Naive thymus-derived CD8-positive, alpha-beta T cell (primary cell): ENCODE results near the gene CFI. TPM values are rescaled to one million over a fixed set of nuclear protein-coding genes. Genes with fewer than 3 reads are reported as not detected.
A peak's percentile ranks its signal among the peaks of the same experiment; 100 is the strongest.

Experiments
- ATAC-seq, 2 donors: fragments of 150-1000 bp; cut with Tn5 transposase in 1 of 2; sonication (Bioruptor Pico), chemical (Tn5 transposase) in 1 of 2; 1 replicate in 1 of 2; 2 replicates in 1 of 2; pipeline ENCODE4 v1.10.0; 2021; ENCODE audit warnings: mild to moderate bottlenecking in 2 of 2, moderate library complexity in 2 of 2
- POLR2A ChIA-PET: fragments of 350-600 bp; sonication (Branson Sonifier 250); formaldehyde crosslinking; loops from one replicate; lab custom pipeline; 2021; ENCODE audit warnings: antibody characterized with exemption; lab: Charles Lee
- DNase-seq, 10 donors: peaks; one replicate each; pipeline versions ENCODE4 v3.0.0 to v3.0.0-alpha.2; 2020 to 2022
- H3K27ac Mint-ChIP-seq, 10 donors: one replicate each; pipeline ENCODE4 v1.8.0; 2020 to 2022; ENCODE audit warnings: mild to moderate bottlenecking in 10 of 10, mixed read lengths in 10 of 10, moderate library complexity in 4 of 10, inconsistent platforms in 1 of 10
- H3K27me3 Mint-ChIP-seq, 5 donors: one replicate each; pipeline ENCODE4 v1.8.0; 2021 to 2022; ENCODE audit warnings: mixed read lengths in 5 of 5
- H3K36me3 Mint-ChIP-seq, 3 donors: one replicate each; pipeline ENCODE4 v1.8.0; 2020 to 2022; ENCODE audit warnings: mixed read lengths in 3 of 3, mild to moderate bottlenecking in 2 of 3, inconsistent platforms in 1 of 3
- H3K4me1 Mint-ChIP-seq, 4 donors: one replicate each; pipeline ENCODE4 v1.8.0; 2021 to 2022; ENCODE audit warnings: mixed read lengths in 4 of 4
- H3K4me3 Mint-ChIP-seq, 10 donors: one replicate each; pipeline ENCODE4 v1.8.0; 2020 to 2022; ENCODE audit warnings: mild to moderate bottlenecking in 10 of 10, mixed read lengths in 10 of 10, moderate library complexity in 6 of 10, inconsistent platforms in 1 of 10
- H3K9me3 Mint-ChIP-seq, 9 donors: one replicate each; pipeline ENCODE4 v1.8.0; 2020 to 2022; ENCODE audit warnings: mixed read lengths in 9 of 9, mild to moderate bottlenecking in 3 of 9, inconsistent platforms in 1 of 9, moderate library complexity in 1 of 9
- polyA plus RNA-seq, 3 donors: library from polyadenylated mRNA; unstranded; fragments of 300-500 nt; fragmentation: Illumina TruSeq; gene quantifications; one replicate each; pipeline ENCODE4 v1.2.3, GENCODE V29; 2021
- total RNA-seq, 8 experiments: library from RNA in 2 of 8; stranded (reverse) in 2 of 8; gene quantifications; one replicate each; pipeline ENCODE4 v1.2.3 and lab custom pipeline; 2021 to 2026

Gene CFI
- not detected for total RNA-seq
- polyA plus RNA-seq = not detected
- 0 reads per million in 6 experiments for total RNA-seq (lab: John Stamatoyannopoulos, UW)

GRCh38 chr4:109801895-109802319 is at the start of gene CFI:
Gene CFI, minus strand, starts transcription at chr4:109801999. Its CDS starts 28 bp downstream, at chr4:109801971.
- POLR2A ChIA-PET = no interaction called here
- Mint-ChIP-seq H3K36me3 (no peaks in the 10 kb centered on the region), H3K4me1 (no peaks in the 10 kb centered on the region), H3K4me3 (no peak within 1 kb of the TSS), H3K27me3 (peaks cover 0 to 21% (median 6%) of the 10 kb centered on the region in 5 donors), H3K9me3 (peaks cover 0 to 7% (median 3%) of the 10 kb centered on the region in 9 donors), H3K27ac (no peak within 1 kb of the TSS)
- ATAC-seq (no peak), DNase-seq (no peak)

GRCh38 chr4:109850601-109851000 is 48.8 kb upstream of the CFI start:
- H3K27ac Mint-ChIP-seq = peak overlapping the region in 2 of 10 donors; percentile 43 to 82
- POLR2A ChIA-PET = no interaction called here
- ATAC-seq (no peak), DNase-seq (no peak)
- no peak overlapping the region for H3K4me3 Mint-ChIP-seq
- no peaks in the 10 kb centered on the region for H3K9me3 Mint-ChIP-seq
- H3K27me3 Mint-ChIP-seq = no peaks in the 10 kb centered on the region
- H3K4me1 Mint-ChIP-seq = peaks cover 0 to 7% (median 0%) of the 10 kb centered on the region in 4 donors
- H3K36me3 Mint-ChIP-seq = peaks cover 2 to 10% (median 7%) of the 10 kb centered on the region in 3 donors

GRCh38 chr4:109848501-109848900 is 46.7 kb upstream of the CFI start:
- H3K4me3 Mint-ChIP-seq = no peak overlapping the region
- H3K27me3 Mint-ChIP-seq = no peaks in the 10 kb centered on the region
- H3K27ac Mint-ChIP-seq = no peak overlapping the region
- POLR2A ChIA-PET = no interaction called here
- peaks cover 0 to 5% (median 0%) of the 10 kb centered on the region in 4 donors for H3K4me1 Mint-ChIP-seq
- H3K36me3 Mint-ChIP-seq = peaks cover 0 to 9% (median 0%) of the 10 kb centered on the region in 3 donors
- H3K9me3 Mint-ChIP-seq = no peaks in the 10 kb centered on the region
- ATAC-seq (no peak), DNase-seq (no peak)

- no peak within 1 kb of the TSS for H3K27ac Mint-ChIP-seq
- DNase-seq (no peak), ATAC-seq (no peak)
- no peaks in the 10 kb centered on the region for H3K9me3 Mint-ChIP-seq
- no peaks in the 10 kb centered on the region for H3K27me3 Mint-ChIP-seq
- H3K36me3 Mint-ChIP-seq = peaks cover 0 to 4% (median 0%) of the 10 kb centered on the region in 3 donors
- H3K4me1 Mint-ChIP-seq = peaks cover 0 to 2% (median 0%) of the 10 kb centered on the region in 4 donors
- POLR2A ChIA-PET = no interaction called here
- no peak within 1 kb of the TSS for H3K4me3 Mint-ChIP-seq
These were observed 46.2 kb upstream of the CFI start, which contains the start of gene LRIT3 for GRCh38 chr4:109847896-109848442. Gene LRIT3, plus strand, starts transcription at chr4:109848107. Its CDS starts 95 bp downstream, at chr4:109848202.

GRCh38 chr4:109846395-109847098 is 44.7 kb upstream of the CFI start:
- Mint-ChIP-seq H3K9me3 (no peaks in the 10 kb centered on the region), H3K27ac (no peak overlapping the region), H3K36me3 (peaks cover 0 to 8% (median 0%) of the 10 kb centered on the region in 3 donors), H3K4me3 (no peak overlapping the region), H3K4me1 (no peaks in the 10 kb centered on the region), H3K27me3 (no peaks in the 10 kb centered on the region)
- POLR2A ChIA-PET = no interaction called here
- DNase-seq = no peak
- no peak for ATAC-seq

GRCh38 chr4:109836985-109837384 is 35.2 kb upstream of the CFI start:
- no peak overlapping the region for H3K4me3 Mint-ChIP-seq
- POLR2A ChIA-PET = no interaction called here
- H3K27ac Mint-ChIP-seq = no peak overlapping the region
- H3K4me1 Mint-ChIP-seq = no peaks in the 10 kb centered on the region
- no peaks in the 10 kb centered on the region for H3K27me3 Mint-ChIP-seq
- peaks cover 0 to 32% (median 11%) of the 10 kb centered on the region in 3 donors for H3K36me3 Mint-ChIP-seq
- DNase-seq = no peak
- no peak for ATAC-seq
- H3K9me3 Mint-ChIP-seq = no peaks in the 10 kb centered on the region

- H3K4me1 Mint-ChIP-seq = no peaks in the 10 kb centered on the region
- no peaks in the 10 kb centered on the region for H3K27me3 Mint-ChIP-seq
- no peaks in the 10 kb centered on the region for H3K9me3 Mint-ChIP-seq
- H3K36me3 Mint-ChIP-seq = peaks cover 0 to 16% (median 11%) of the 10 kb centered on the region in 3 donors
- POLR2A ChIA-PET = no interaction called here
- DNase-seq = no peak
- H3K4me3 Mint-ChIP-seq = no peak overlapping the region
- ATAC-seq = no peak
- H3K27ac Mint-ChIP-seq = no peak overlapping the region
These were observed 32.0 kb upstream of the CFI start for GRCh38 chr4:109833756-109834155.

GRCh38 chr4:109827672-109828071 is 25.9 kb upstream of the CFI start, which contains the start of gene RRH:
Gene RRH, plus strand, starts transcription at chr4:109827972. Its CDS starts 56 bp downstream, at chr4:109828028.
- Mint-ChIP-seq H3K4me3 (no peak within 1 kb of the TSS), H3K27ac (peak within 1 kb of the TSS in 1 of 10 donors; percentile 5), H3K4me1 (peaks cover 0 to 2% (median 0%) of the 10 kb centered on the region in 4 donors), H3K36me3 (peaks cover 3 to 37% (median 3%) of the 10 kb centered on the region in 3 donors), H3K9me3 (no peaks in the 10 kb centered on the region), H3K27me3 (no peaks in the 10 kb centered on the region)
- ATAC-seq (no peak), DNase-seq (no peak)
- POLR2A ChIA-PET = no interaction called here

- DNase-seq (peak in 3 of 10 donors; percentile 26 to 39 (median 38)), ATAC-seq (peak; percentile 39 to 49)
- no peak overlapping the region for H3K27ac Mint-ChIP-seq
- H3K9me3 Mint-ChIP-seq = no peaks in the 10 kb centered on the region
- peaks cover 0 to 3% (median 0%) of the 10 kb centered on the region in 4 donors for H3K4me1 Mint-ChIP-seq
- no peak overlapping the region for H3K4me3 Mint-ChIP-seq
- H3K27me3 Mint-ChIP-seq = no peaks in the 10 kb centered on the region
- POLR2A ChIA-PET = no interaction called here
- H3K36me3 Mint-ChIP-seq = peaks cover 3 to 42% (median 3%) of the 10 kb centered on the region in 3 donors
These were observed 24.9 kb upstream of the CFI start for GRCh38 chr4:109826719-109827118.

GRCh38 chr4:109821185-109821584 is 19.4 kb upstream of the CFI start:
- DNase-seq (no peak), ATAC-seq (no peak)
- H3K27ac Mint-ChIP-seq = peak overlapping the region in 6 of 10 donors; percentile 2 to 81 (median 40)
- POLR2A ChIA-PET = no interaction called here
- no peak overlapping the region for H3K4me3 Mint-ChIP-seq
- H3K36me3 Mint-ChIP-seq = peaks cover 14 to 78% (median 16%) of the 10 kb centered on the region in 3 donors
- no peaks in the 10 kb centered on the region for H3K9me3 Mint-ChIP-seq
- no peaks in the 10 kb centered on the region for H3K27me3 Mint-ChIP-seq
- H3K4me1 Mint-ChIP-seq = peaks cover 19 to 39% (median 27%) of the 10 kb centered on the region in 4 donors

GRCh38 chr4:109820563-109820962 is 18.8 kb upstream of the CFI start:
- H3K27ac Mint-ChIP-seq = peak overlapping the region in 5 of 10 donors; percentile 2 to 81 (median 34)
- peaks cover 14 to 73% (median 16%) of the 10 kb centered on the region in 3 donors for H3K36me3 Mint-ChIP-seq
- no peak overlapping the region for H3K4me3 Mint-ChIP-seq
- H3K4me1 Mint-ChIP-seq = peaks cover 25 to 46% (median 34%) of the 10 kb centered on the region in 4 donors
- H3K9me3 Mint-ChIP-seq = no peaks in the 10 kb centered on the region
- no peak for ATAC-seq
- POLR2A ChIA-PET = no interaction called here
- no peaks in the 10 kb centered on the region for H3K27me3 Mint-ChIP-seq
- no peak for DNase-seq

- no peaks in the 10 kb centered on the region for H3K9me3 Mint-ChIP-seq
- POLR2A ChIA-PET = interaction anchor here (0.8 kb wide), 1 partner anchor 385 kb away, joined by 3 read pairs; the partner anchor contains the start of gene SEC24B
- peak overlapping the region in 3 of 10 donors; percentile 31 to 81 (median 68) for H3K27ac Mint-ChIP-seq
- H3K4me3 Mint-ChIP-seq = no peak overlapping the region
- DNase-seq (no peak), ATAC-seq (no peak)
- H3K4me1 Mint-ChIP-seq = peaks cover 28 to 51% (median 44%) of the 10 kb centered on the region in 4 donors
- peaks cover 11 to 57% (median 16%) of the 10 kb centered on the region in 3 donors for H3K36me3 Mint-ChIP-seq
- H3K27me3 Mint-ChIP-seq = no peaks in the 10 kb centered on the region
These were observed 16.5 kb upstream of the CFI start for GRCh38 chr4:109818268-109818667.

GRCh38 chr4:109816894-109817293 is 15.1 kb upstream of the CFI start:
- Mint-ChIP-seq H3K36me3 (peaks cover 11 to 47% (median 14%) of the 10 kb centered on the region in 3 donors), H3K4me3 (peak overlapping the region; percentile 95 to 99 (median 98)), H3K9me3 (no peaks in the 10 kb centered on the region), H3K27me3 (no peaks in the 10 kb centered on the region), H3K4me1 (peaks cover 28 to 49% (median 44%) of the 10 kb centered on the region in 4 donors), H3K27ac (peak overlapping the region; percentile 53 to 100 (median 99))
- POLR2A ChIA-PET = interaction anchor here (1.1 kb wide), 1 partner anchor 86 kb away, joined by 3 read pairs; no protein-coding TSS in a partner anchor
- ATAC-seq (no peak), DNase-seq (no peak)
